GM23338 (cell line): ENCODE data around the gene AAGAB. TPM values are rescaled to one million over a fixed set of nuclear protein-coding genes. Genes with fewer than 3 reads are reported as not detected.

Experiments used
- ATAC-seq: fragments of 200-7000 bp; cut with Tn5 transposase; 3 replicates; pipeline ENCODE4 v1.9.1; 2020
- DNase-seq: peaks from one replicate; pipeline ENCODE4 v3.0.0-alpha.2; 2015; ENCODE audit warnings: low spot score
- H2AFZ ChIP-seq: fragments of 200-600 bp; sonication (generic); 2 replicates; pipeline ENCODE4 v1.8.0; 2016; ENCODE audit warnings: antibody characterized with exemption, mild to moderate bottlenecking, moderate library complexity
- H3F3A ChIP-seq: fragments of 200-600 bp; sonication (generic); replicated peaks from 2 replicates; pipeline ENCODE4 v1.8.0; 2017; ENCODE audit warnings: antibody characterized with exemption, mixed run types, low read depth
- H3K27ac ChIP-seq: fragments of 200-600 bp; sonication (generic); 2 replicates; pipeline ENCODE4 v1.6.1; 2016; ENCODE audit warnings: low read depth
- H3K27me3 ChIP-seq: fragments of 200-600 bp; sonication (generic); 2 replicates; pipeline ENCODE4 v1.8.0; 2016; ENCODE audit warnings: mild to moderate bottlenecking, mixed run types, moderate library complexity; ENCODE audit not compliant: insufficient read depth
- H3K36me3 ChIP-seq: fragments of 200-600 bp; sonication (generic); 2 replicates; pipeline ENCODE4 v1.8.0; 2016; ENCODE audit warnings: mild to moderate bottlenecking; ENCODE audit not compliant: insufficient read depth
- H3K4me1 ChIP-seq: fragments of 200-600 bp; sonication (generic); 2 replicates; pipeline ENCODE4 v1.8.0; 2016; ENCODE audit warnings: mild to moderate bottlenecking, moderate library complexity; ENCODE audit not compliant: insufficient read depth
- H3K4me2 ChIP-seq: fragments of 200-600 bp; sonication (generic); 2 replicates; pipeline ENCODE4 v1.7.1; 2017; ENCODE audit warnings: mixed run types
- H3K4me3 ChIP-seq: fragments of 200-600 bp; sonication (generic); 2 replicates; pipeline ENCODE4 v1.6.1; 2016; ENCODE audit warnings: mixed run types
- H3K79me2 ChIP-seq: fragments of 200-600 bp; sonication (generic); replicated peaks from 2 replicates; pipeline ENCODE4 v1.8.0; 2017; ENCODE audit warnings: mild to moderate bottlenecking; ENCODE audit not compliant: insufficient read depth
- H3K9me2 ChIP-seq: fragments of 200-600 bp; sonication (generic); 2 replicates; pipeline ENCODE4 v1.8.0; 2017; ENCODE audit not compliant: insufficient read depth
- H4K20me1 ChIP-seq: fragments of 200-600 bp; sonication (generic); replicated peaks from 2 replicates; pipeline ENCODE4 v1.8.0; 2017; ENCODE audit warnings: mild to moderate bottlenecking; ENCODE audit not compliant: insufficient read depth
- H3K27ac Mint-ChIP-seq: 2 replicates; pipeline ENCODE4 v1.8.0; 2020; ENCODE audit warnings: inconsistent platforms, mild to moderate bottlenecking, moderate library complexity, mixed read lengths
- H3K27me3 Mint-ChIP-seq: 3 replicates; pipeline ENCODE4 v1.8.0; 2022; ENCODE audit warnings: low read depth, mild to moderate bottlenecking, moderate library complexity, mixed read lengths, inconsistent platforms; ENCODE audit not compliant: insufficient read depth, poor library complexity
- H3K36me3 Mint-ChIP-seq: 3 replicates; pipeline ENCODE4 v1.8.0; 2021; ENCODE audit warnings: low read depth, mild to moderate bottlenecking, inconsistent platforms, moderate library complexity, mixed read lengths
- H3K4me1 Mint-ChIP-seq: 3 replicates; pipeline ENCODE4 v1.8.0; 2020; ENCODE audit warnings: mild to moderate bottlenecking, inconsistent platforms, mixed read lengths
- H3K4me3 Mint-ChIP-seq: 3 replicates; pipeline ENCODE4 v1.8.0; 2021; ENCODE audit warnings: moderate library complexity, mild to moderate bottlenecking, inconsistent platforms, mixed read lengths
- H3K9me3 Mint-ChIP-seq: 3 replicates; pipeline ENCODE4 v1.8.0; 2020; ENCODE audit warnings: moderate library complexity, mild to moderate bottlenecking, inconsistent platforms, mixed read lengths
- CREB1 ChIP-seq: fragments of 250-450 bp; sonication (Bioruptor Pico); IDR thresholded peaks from 2 replicates; pipeline ENCODE4 v1.5.0; 2020; ENCODE audit warnings: low read depth, mild to moderate bottlenecking, moderate library complexity
- CTCF ChIP-seq, 2 experiments: fragments of 200-600 bp in 1 of 2; sonication (generic) in 1 of 2; conservative IDR thresholded peaks; 2 replicates each; pipeline versions ENCODE4 v1.5.1 to v1.6.1; 2016 to 2017; ENCODE audit warnings: antibody characterized with exemption in 2 of 2, low read depth in 2 of 2, mild to moderate bottlenecking in 2 of 2, moderate library complexity in 1 of 2
- ETS1 ChIP-seq: IDR thresholded peaks from 2 replicates; pipeline ENCODE4 v1.6.1; 2016; ENCODE audit warnings: antibody characterized with exemption
- EZH2 ChIP-seq: fragments of 200-600 bp; sonication (generic); IDR thresholded peaks from one replicate; pipeline ENCODE4 v1.8.0; 2017; ENCODE audit warnings: antibody characterized with exemption, mild to moderate bottlenecking, low read depth; ENCODE audit not compliant: unreplicated experiment
- EZH2phosphoT487 ChIP-seq: fragments of 200-600 bp; sonication (generic); IDR thresholded peaks from one replicate; pipeline ENCODE4 v1.8.1; 2018; ENCODE audit warnings: antibody characterized with exemption; ENCODE audit not compliant: unreplicated experiment
- JUNB ChIP-seq: IDR thresholded peaks from one replicate; pipeline ENCODE4 v1.6.1; 2016; ENCODE audit warnings: antibody characterized with exemption; ENCODE audit not compliant: unreplicated experiment
- NANOG ChIP-seq: IDR thresholded peaks from 2 replicates; pipeline ENCODE4 v1.6.1; 2016; ENCODE audit warnings: antibody characterized with exemption, borderline replicate concordance
- POLR2AphosphoS5 ChIP-seq: IDR thresholded peaks from 2 replicates; pipeline ENCODE4 v1.6.1; 2016; ENCODE audit warnings: antibody characterized with exemption, low read depth
- REST ChIP-seq: IDR thresholded peaks from one replicate; pipeline ENCODE4 v1.6.1; 2018; ENCODE audit warnings: antibody characterized with exemption; ENCODE audit not compliant: unreplicated experiment
- STAT1 ChIP-seq: IDR thresholded peaks from one replicate; pipeline ENCODE4 v1.6.1; 2016; ENCODE audit warnings: antibody characterized with exemption; ENCODE audit not compliant: unreplicated experiment
- ZNF114 ChIP-seq: fragments of 250-450 bp; sonication (Bioruptor Pico); IDR thresholded peaks from 2 replicates; pipeline ENCODE4 v1.5.0; 2020; ENCODE audit warnings: mild to moderate bottlenecking, moderate library complexity
- ZNF331 ChIP-seq: fragments of 250-450 bp; sonication (Bioruptor Pico); IDR thresholded peaks from 2 replicates; pipeline ENCODE4 v1.5.0; 2020; ENCODE audit warnings: low read depth, mild to moderate bottlenecking, moderate library complexity
- ZNF462 ChIP-seq: fragments of 250-450 bp; sonication (Bioruptor Pico); IDR thresholded peaks from 2 replicates; pipeline ENCODE4 v1.5.0; 2020; ENCODE audit warnings: mild to moderate bottlenecking, moderate library complexity
- polyA plus RNA-seq: library from polyadenylated mRNA; unstranded; fragments of >200 nt; fragmentation: Nextera tagmentation; extraction: Ambion mirVana; gene quantifications from 2 replicates; pipeline ENCODE4 v1.2.1, GENCODE V29; 2016
- total RNA-seq: library from RNA; depleted of rRNA; stranded (reverse); fragments of >200 nt; shearing (Covaris generic); gene quantifications from 2 replicates; pipeline ENCODE4 v1.2.3, GENCODE V29; 2014

Gene AAGAB
- total and polyA plus RNA-seq, 2 experiments from 2014 or later, result 20.8 to 42.8 TPM

- H3K27ac ChIP-seq, result no peak overlapping the region
- H4K20me1 ChIP-seq, result no peaks in the 10 kb centered on the region
- H3K4me1 ChIP-seq, result peaks cover 13% of the 10 kb centered on the region
- H3K27me3 Mint-ChIP-seq, result peaks cover 12% of the 10 kb centered on the region
- peaks cover 22% of the 10 kb centered on the region for H3K36me3 Mint-ChIP-seq
- no peak overlapping the region for H3K4me3 ChIP-seq
- ATAC-seq, result no peak
- H3F3A ChIP-seq, result no peaks in the 10 kb centered on the region
- H3K9me3 Mint-ChIP-seq, result no peaks in the 10 kb centered on the region; the same call in 2 of the 3 replicates
- no peak for DNase-seq
- no peaks in the 10 kb centered on the region for H3K9me2 ChIP-seq
- H3K36me3 ChIP-seq, result no peaks in the 10 kb centered on the region; the same call in 1 of the 2 replicates
- no peak overlapping the region for H2AFZ ChIP-seq
- no peak for TF ChIP-seq ZNF331 (CRISPR knock-in tag)
- no peak for TF ChIP-seq POLR2AphosphoS5
- TF ChIP-seq NANOG, result no peak
- no peak for TF ChIP-seq STAT1
- TF ChIP-seq REST, result no peak
- TF ChIP-seq ZNF114 (CRISPR knock-in tag), result no peak
- no peak for TF ChIP-seq EZH2
- no peak for TF ChIP-seq EZH2phosphoT487
- no peak for TF ChIP-seq CTCF (conservative IDR thresholded peaks at IDR 0.05; ENCODE audit: low read depth in 2 of 2)
- TF ChIP-seq CREB1 (CRISPR knock-in tag), result no peak
- TF ChIP-seq ZNF462 (CRISPR knock-in tag), result no peak
- TF ChIP-seq JUNB, result no peak
- no peak for TF ChIP-seq ETS1
- H3K79me2 ChIP-seq, result no peaks in the 10 kb centered on the region
- H3K4me2 ChIP-seq, result no peak overlapping the region
- H3K27me3 ChIP-seq, result no peaks in the 10 kb centered on the region
- no peak overlapping the region for H3K27ac Mint-ChIP-seq
- no peak overlapping the region for H3K4me3 Mint-ChIP-seq
- peaks cover 53% of the 10 kb centered on the region for H3K4me1 Mint-ChIP-seq
Observed at GRCh38 chr15:67171471-67171870, 83.0 kb downstream of the AAGAB start.
